ENCODE data around the gene FAM107A.

DNA sequence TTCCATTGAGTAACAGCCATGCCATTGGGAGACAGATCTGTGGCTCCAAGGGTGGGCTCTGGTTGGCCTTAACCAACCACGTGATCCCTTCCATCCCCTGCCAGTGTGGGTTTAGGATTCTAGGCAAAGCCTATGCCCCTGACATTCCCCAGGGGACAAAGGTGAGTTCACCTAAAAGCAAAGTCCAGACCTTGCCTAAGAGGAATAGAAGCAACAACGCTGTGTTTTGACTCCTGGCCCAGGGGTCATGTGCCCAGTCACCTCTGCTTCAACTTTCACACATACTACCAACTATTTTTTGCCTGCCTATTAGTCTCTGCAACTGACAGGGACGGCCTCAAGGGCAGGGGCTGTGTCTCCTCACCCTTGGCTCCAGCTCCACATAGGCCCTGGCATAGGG lies 47.4 kb upstream of the FAM107A start:
- TF ChIP-seq, protein P1, sequence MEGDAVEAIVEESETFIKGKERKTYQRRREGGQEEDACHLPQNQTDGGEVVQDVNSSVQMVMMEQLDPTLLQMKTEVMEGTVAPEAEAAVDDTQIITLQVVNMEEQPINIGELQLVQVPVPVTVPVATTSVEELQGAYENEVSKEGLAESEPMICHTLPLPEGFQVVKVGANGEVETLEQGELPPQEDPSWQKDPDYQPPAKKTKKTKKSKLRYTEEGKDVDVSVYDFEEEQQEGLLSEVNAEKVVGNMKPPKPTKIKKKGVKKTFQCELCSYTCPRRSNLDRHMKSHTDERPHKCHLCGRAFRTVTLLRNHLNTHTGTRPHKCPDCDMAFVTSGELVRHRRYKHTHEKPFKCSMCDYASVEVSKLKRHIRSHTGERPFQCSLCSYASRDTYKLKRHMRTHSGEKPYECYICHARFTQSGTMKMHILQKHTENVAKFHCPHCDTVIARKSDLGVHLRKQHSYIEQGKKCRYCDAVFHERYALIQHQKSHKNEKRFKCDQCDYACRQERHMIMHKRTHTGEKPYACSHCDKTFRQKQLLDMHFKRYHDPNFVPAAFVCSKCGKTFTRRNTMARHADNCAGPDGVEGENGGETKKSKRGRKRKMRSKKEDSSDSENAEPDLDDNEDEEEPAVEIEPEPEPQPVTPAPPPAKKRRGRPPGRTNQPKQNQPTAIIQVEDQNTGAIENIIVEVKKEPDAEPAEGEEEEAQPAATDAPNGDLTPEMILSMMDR (IDR thresholded peaks at IDR 0.05): no peak
- TF ChIP-seq POLR2A (IDR thresholded peaks at IDR 0.05): no peak

All from thyroid gland (tissue), 4 donors.